COLO668 (cell line): ENCODE measurements around the gene LRPAP1.
"Not testable (repeated sequence)": the region's sequence is repeated elsewhere in the genome, so short reads cannot be mapped to it uniquely, and the experiment has no call there.

ENCODE experiments used
- DNase-seq: peaks from one replicate; lab custom pipeline; 2025; ENCODE audit not compliant: unreplicated experiment; lab: John Stamatoyannopoulos, UW

LRPAP1 gene

DNA sequence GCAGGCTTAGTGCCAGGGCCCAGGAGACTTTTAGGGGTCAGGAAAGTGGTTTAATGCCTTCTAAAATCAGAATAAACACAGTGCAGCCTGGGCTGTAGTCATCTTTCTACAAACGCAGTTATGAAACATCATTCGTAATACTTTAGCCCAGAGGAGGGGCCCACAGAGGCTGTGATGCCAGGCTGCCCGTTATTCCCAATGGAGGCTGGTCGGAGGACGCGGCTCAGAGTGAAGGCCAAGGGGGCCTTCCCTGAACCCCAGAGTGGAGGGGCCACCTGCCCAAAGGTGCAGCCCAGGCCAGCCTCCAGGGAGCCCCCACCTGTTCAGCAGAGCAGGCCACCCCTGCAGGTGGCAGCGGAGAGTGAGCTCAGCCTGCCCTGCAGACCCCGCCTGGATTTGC is 29.9 kb upstream of the LRPAP1 start:
- DNase-seq, result not testable (repeated sequence)

GRCh38 chr4:3560465-3560864 is 28.2 kb upstream of the LRPAP1 start:
- not testable (repeated sequence) for DNase-seq

GRCh38 chr4:3559381-3560290 is 27.4 kb upstream of the LRPAP1 start:
- peak; percentile 18 for DNase-seq

GRCh38 chr4:3558514-3558836 is 26.3 kb upstream of the LRPAP1 start:
- not testable (repeated sequence) for DNase-seq

- peak; percentile 28 for DNase-seq
Measured at GRCh38 chr4:3557676-3558513, 25.7 kb upstream of the LRPAP1 start.

GRCh38 chr4:3557088-3557492 is 24.9 kb upstream of the LRPAP1 start:
- DNase-seq, result not testable (repeated sequence)

- peak; percentile 28 for DNase-seq
Measured at GRCh38 chr4:3556244-3556867, 24.1 kb upstream of the LRPAP1 start.

DNA sequence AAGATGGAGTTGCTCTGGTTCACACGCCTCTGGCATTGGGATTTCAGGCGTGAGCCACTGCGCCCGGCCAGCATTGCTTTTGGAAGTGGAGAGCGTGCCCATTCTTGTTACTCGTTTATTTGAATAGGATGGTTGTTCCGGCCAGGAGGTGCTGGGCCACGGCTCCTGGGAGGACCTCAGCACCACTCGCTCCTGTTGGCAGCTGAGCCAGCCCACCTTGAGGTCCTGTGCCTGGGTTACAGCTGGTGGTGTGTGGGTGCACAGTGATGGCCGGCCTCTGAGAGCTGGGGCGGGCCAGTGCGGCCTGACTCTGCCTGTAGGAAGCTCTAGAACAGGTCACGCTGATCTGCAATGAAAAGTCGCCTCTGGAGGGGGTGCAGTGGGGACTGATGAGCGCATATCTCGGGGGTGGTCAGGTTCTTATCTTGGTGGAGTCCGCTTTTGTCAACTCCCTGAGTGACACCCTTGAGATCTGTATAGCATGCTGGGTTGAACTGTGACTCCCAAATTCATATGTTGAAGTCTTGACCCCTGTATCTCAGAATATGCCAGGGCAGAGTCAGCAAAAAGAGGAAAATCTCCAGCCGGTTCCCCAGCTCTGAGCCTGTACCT is 23.3 kb upstream of the LRPAP1 start:
- DNase-seq, result not testable (repeated sequence)

DNA sequence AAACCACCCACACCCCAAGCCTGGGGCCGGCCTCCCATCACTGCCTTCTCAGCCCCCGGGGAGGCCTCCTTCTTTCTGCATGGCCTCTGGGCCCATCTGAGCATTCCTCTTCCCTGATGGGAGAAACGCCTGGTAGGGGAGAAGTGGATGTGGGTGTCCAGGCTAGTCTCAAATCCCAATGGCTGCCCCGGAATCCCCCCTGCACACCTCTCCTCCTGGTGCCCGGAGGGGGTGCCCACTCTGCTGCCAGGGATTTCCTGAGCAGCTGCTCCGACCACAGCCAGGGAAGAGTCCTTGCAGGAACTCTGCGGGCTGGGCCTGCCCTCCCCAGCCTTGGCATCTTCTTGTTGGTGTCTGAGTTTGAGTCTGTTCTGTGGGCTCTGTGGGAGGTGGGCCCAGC is 19.1 kb upstream of the LRPAP1 start:
- DNase-seq, result not testable (repeated sequence)

DNA sequence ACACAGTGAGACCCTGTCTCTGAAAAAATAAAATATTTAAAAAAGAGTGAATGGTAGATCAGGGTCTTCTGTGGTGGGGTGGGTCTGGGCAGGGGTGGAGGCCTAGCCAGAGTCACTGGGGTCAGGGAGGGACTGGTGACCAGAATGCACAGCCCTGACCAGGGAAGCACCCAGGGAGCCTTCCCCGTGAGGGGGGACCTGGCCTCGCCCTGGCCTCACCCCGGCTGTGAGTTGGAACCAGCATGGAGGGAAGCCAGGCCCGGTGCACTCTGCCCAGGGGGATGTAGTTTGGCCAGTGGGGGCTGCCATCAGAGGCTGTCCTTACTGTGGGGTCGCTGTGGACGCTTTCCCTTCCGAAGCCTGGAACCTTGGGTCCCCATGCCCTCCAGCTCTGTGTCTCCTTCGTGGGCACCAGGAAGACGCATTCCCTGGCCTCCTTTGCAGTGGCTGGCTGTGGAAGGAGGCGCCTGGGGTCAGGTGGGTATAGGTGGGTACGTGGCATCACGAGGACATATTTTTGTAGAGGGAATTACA is 18.6 kb upstream of the LRPAP1 start:
- DNase-seq, result not testable (repeated sequence)

GRCh38 chr4:3550041-3550440 is 17.8 kb upstream of the LRPAP1 start:
- DNase-seq, result not testable (repeated sequence)

DNA sequence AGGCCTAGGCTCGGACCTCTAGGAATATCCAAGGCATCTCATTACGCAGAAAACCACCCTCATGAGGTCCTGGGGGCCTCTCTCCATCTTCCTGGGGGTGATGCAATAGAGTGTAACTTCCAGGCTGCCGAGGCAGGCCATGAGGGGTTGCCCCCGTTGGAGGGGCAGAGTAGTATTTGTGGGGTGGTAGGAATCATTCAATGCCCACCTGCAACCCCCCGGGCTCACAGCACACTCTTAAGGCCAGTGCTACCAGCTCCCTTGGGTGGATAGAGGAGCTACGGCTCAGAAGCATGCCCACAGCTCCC is 17.4 kb upstream of the LRPAP1 start:
- DNase-seq, result not testable (repeated sequence)

- not testable (repeated sequence) for DNase-seq
Measured at GRCh38 chr4:3548991-3549693, 16.9 kb upstream of the LRPAP1 start.

DNA sequence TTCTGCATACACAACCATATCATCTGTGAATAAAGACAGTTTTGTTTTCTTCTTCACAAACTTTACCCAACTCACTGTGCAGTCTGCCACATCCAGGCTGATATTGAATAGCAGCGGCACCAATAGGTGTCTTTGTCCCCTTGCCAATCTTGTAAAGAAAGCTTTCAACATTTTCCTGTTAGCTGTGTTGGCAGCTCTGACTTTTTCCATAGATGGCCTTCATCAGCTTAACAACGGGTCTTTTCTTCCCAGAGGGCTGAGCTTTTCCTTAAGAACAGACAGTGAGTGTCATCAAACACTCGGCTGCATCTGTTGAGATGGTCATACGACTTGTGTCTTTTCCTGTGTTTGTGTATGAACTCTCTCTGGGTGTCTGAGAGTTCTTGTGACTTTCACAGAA is 14.5 kb upstream of the LRPAP1 start:
- not testable (repeated sequence) for DNase-seq

DNA sequence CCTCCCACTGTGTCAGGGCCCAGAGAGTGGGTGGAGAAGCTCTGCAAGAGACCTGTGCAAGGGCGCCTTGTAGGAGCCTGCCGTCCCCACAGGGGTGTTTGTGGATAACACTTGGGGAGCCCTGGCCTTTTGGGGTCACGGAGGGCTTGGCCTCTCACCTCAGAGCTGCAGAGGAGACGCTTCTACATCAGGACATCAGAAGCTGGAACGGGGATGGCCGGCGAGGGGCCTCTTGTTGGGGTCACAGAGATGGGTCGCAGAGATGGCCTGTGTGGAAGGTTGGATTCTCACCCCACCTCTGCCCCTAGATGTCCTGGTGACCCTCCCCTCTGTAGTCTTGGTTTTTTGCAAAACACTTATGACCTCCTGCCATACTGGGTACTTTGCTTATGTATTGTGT is 13.1 kb upstream of the LRPAP1 start:
- not testable (repeated sequence) for DNase-seq

DNA sequence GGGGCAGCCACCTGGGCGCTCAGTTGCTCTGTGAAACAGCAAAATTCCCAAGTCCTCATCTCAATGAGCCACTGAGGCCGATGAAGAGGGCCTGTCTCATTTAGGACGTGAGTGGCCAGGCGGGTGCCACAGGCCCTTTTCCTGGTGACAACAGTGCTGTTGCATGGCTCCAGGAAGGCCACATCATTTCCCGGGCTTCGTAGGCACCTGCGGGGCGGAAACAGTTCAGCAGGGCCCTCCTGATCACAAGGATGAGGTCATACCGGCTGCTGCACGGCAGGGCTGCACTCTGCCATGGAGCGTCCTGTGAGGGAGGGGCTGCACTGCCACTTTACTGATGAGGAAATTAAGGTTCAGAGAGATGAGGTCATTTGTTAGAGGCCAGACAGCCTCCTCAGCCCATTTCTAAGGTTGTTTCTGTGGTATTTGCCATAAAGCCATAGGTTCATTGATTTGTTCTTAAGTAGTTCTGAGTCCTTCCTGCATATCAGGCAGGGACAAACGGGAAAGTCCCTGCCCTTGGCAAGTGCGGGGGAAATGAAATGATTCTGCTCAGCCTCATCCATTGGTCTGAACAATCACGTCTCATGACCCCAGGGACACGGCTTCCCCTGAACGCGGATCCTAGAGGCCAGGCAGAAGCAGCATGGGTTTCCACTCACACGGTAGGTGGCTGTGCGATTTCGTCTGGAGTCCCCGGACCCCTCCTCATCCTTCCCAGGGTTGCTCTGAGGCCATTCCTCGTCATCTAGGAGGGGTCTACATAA is 12.2 kb upstream of the LRPAP1 start:
- peak; percentile 62 for DNase-seq

DNA sequence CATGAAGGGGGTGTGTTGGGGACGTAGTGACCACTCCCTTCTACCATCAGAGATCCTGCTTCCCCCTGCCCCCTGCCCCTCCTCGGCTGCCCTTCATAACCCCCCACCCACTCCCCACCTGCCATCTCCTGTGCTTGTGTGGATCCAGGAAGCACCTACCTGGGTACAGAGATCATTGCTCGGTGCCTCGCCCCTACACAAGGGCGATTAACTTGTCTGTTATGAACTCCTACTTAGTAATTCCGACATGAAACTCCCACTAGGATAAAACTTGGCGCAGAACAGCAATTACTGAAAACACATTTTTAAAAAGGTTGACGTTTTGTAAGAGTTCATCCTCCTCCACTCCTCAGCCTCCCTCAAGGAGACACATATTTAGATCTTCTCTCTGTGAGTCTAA is 11.2 kb upstream of the LRPAP1 start:
- not testable (repeated sequence) for DNase-seq

GRCh38 chr4:3538906-3539305 is 6.7 kb upstream of the LRPAP1 start:
- not testable (repeated sequence) for DNase-seq

GRCh38 chr4:3535812-3536211 is 3.6 kb upstream of the LRPAP1 start:
- DNase-seq, result not testable (repeated sequence)

DNA sequence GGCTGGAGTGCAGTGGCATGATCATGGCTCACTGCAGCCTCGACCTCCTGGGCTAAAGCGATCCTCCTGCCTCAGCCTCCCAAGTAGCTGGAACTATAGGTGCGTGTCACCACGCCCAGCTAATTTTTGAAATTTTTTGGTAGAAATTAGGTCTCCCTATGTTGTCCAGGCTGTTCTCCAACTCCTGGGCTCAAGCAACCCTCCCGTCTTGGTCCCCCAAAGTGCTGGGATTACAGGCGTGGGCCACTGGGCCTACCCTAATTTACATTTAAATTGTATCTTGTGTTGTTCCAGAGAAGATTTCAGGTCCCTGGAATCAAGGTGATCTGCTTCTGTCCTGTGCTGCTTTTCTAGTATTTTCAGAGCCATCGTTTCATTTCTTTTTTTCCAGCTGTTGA is 1.2 kb upstream of the LRPAP1 start:
- no peak for DNase-seq
